IMR-90 (cell line): ENCODE measurements around the gene SIDT1. TPM values are rescaled to one million over a fixed set of nuclear protein-coding genes. Genes with fewer than 3 reads are reported as not detected.

Experiments
- ATAC-seq: fragments of 200-7000 bp; cut with Tn5 transposase; 2 replicates; pipeline ENCODE4 v1.9.1; 2020; ENCODE audit warnings: low read depth, mild to moderate bottlenecking, moderate library complexity
- BruUV-seq: library from RNA; stranded (reverse); fragments of 400-500 nt; replicated peaks from 2 replicates; lab custom pipeline; 2021; lab: Mats Ljungman, UMichigan
- CTCF ChIA-PET: fragments of 300-600 bp; formaldehyde crosslinking; extraction: SDS; loops from one replicate; lab custom pipeline; 2021; ENCODE audit warnings: antibody characterized with exemption; lab: Yijun Ruan, JAX
- POLR2A ChIA-PET: fragments of 300-600 bp; sonication (Branson Sonifier 250); formaldehyde crosslinking; loops from one replicate; lab custom pipeline; 2022; ENCODE audit warnings: antibody characterized with exemption; ENCODE audit not compliant: unreplicated experiment; lab: Charles Lee
- DNase-seq: peaks from one replicate; pipeline ENCODE4 v3.0.0; 2013
- H2AFZ ChIP-seq: replicated peaks from 2 replicates; pipeline ENCODE3; 2013; ENCODE audit warnings: low read length, mild to moderate bottlenecking; ENCODE audit not compliant: poor library complexity
- H2AK5ac ChIP-seq: 2 replicates; pipeline ENCODE4 v1.6.1; 2013; ENCODE audit warnings: low read depth, low read length, inconsistent platforms
- H2AK9ac ChIP-seq: replicated peaks from 2 replicates; pipeline ENCODE3; 2013; ENCODE audit warnings: mild to moderate bottlenecking, low read depth, low read length, moderate library complexity; ENCODE audit not compliant: poor library complexity
- H2BK120ac ChIP-seq: 2 replicates; pipeline ENCODE4 v1.6.1; 2013; ENCODE audit warnings: low read depth, low read length, inconsistent platforms
- H2BK15ac ChIP-seq: 3 replicates; pipeline ENCODE4 v1.6.1; 2013; ENCODE audit warnings: low read depth, low read length, inconsistent platforms
- H2BK20ac ChIP-seq: 2 replicates; pipeline ENCODE4 v1.6.1; 2013; ENCODE audit warnings: low read depth, mild to moderate bottlenecking, inconsistent platforms, low read length, moderate library complexity
- H2BK5ac ChIP-seq: 2 replicates; pipeline ENCODE4 v1.6.1; 2013; ENCODE audit warnings: mild to moderate bottlenecking, low read depth, low read length, inconsistent platforms; ENCODE audit not compliant: poor library complexity, severe bottlenecking
- H3K14ac ChIP-seq: replicated peaks from 2 replicates; pipeline ENCODE4 v1.6.1; 2013; ENCODE audit warnings: low read depth, low read length, inconsistent platforms
- H3K18ac ChIP-seq: 2 replicates; pipeline ENCODE4 v1.6.1; 2013; ENCODE audit warnings: low read depth, low read length, control low read depth
- H3K23ac ChIP-seq: 2 replicates; pipeline ENCODE4 v1.6.1; 2013; ENCODE audit warnings: low read depth, low read length, inconsistent platforms
- H3K27ac ChIP-seq: 2 replicates; pipeline ENCODE4 v1.5.1; 2013; ENCODE audit warnings: mild to moderate bottlenecking, control low read depth, low read length; ENCODE audit not compliant: insufficient read depth
- H3K27me3 ChIP-seq: 2 replicates; pipeline ENCODE4 v1.6.1; 2013; ENCODE audit warnings: low read length; ENCODE audit not compliant: control insufficient read depth, insufficient read depth
- H3K36me3 ChIP-seq: 2 replicates; pipeline ENCODE4 v1.6.1; 2013; ENCODE audit warnings: low read length, mixed read lengths; ENCODE audit not compliant: control insufficient read depth, insufficient read depth
- H3K4ac ChIP-seq: 2 replicates; pipeline ENCODE4 v1.6.1; 2013; ENCODE audit warnings: low read depth, low read length, inconsistent platforms
- H3K4me1 ChIP-seq: 2 replicates; pipeline ENCODE4 v1.6.1; 2013; ENCODE audit warnings: low read length, mixed read lengths; ENCODE audit not compliant: control insufficient read depth, insufficient read depth
- H3K4me2 ChIP-seq: 2 replicates; pipeline ENCODE4 v1.6.1; 2013; ENCODE audit warnings: low read depth, mild to moderate bottlenecking, control low read depth, low read length, moderate library complexity
- H3K4me3 ChIP-seq: 2 replicates; pipeline ENCODE4 v1.5.1; 2013; ENCODE audit warnings: low read depth, mild to moderate bottlenecking, control low read depth, low read length, moderate library complexity; ENCODE audit not compliant: insufficient read depth
- H3K56ac ChIP-seq: 2 replicates; pipeline ENCODE4 v1.6.1; 2013; ENCODE audit warnings: low read length, inconsistent platforms; ENCODE audit not compliant: insufficient read depth; ENCODE audit errors: extremely low read depth
- H3K79me1 ChIP-seq, 2 experiments: 2 replicates each; pipeline ENCODE4 v1.6.1; 2013; ENCODE audit warnings: low read length in 2 of 2, inconsistent platforms in 1 of 2, low read depth in 1 of 2
- H3K9ac ChIP-seq: 2 replicates; pipeline ENCODE4 v1.6.1; 2013; ENCODE audit warnings: low read depth, low read length, control low read depth
- H3K9me1 ChIP-seq: 2 replicates; pipeline ENCODE4 v1.6.1; 2013; ENCODE audit warnings: low read length, inconsistent platforms; ENCODE audit not compliant: insufficient read depth
- H3K9me3 ChIP-seq: 2 replicates; pipeline ENCODE4 v1.6.1; 2013; ENCODE audit warnings: low read length; ENCODE audit not compliant: control insufficient read depth, insufficient read depth
- H4K20me1 ChIP-seq: 2 replicates; pipeline ENCODE4 v1.6.1; 2013; ENCODE audit warnings: low read length, inconsistent platforms; ENCODE audit not compliant: insufficient read depth
- H4K5ac ChIP-seq: 2 replicates; pipeline ENCODE4 v1.6.1; 2013; ENCODE audit warnings: mild to moderate bottlenecking, low read depth, low read length, control low read depth
- H4K8ac ChIP-seq, 2 experiments: 2 replicates each; pipeline ENCODE4 v1.6.1; 2013; ENCODE audit warnings: low read depth in 2 of 2, low read length in 2 of 2, control low read depth in 1 of 2, inconsistent platforms in 1 of 2
- H4K91ac ChIP-seq: 2 replicates; pipeline ENCODE4 v1.6.1; 2013; ENCODE audit warnings: low read depth, low read length, inconsistent platforms; ENCODE audit not compliant: insufficient read depth
- CEBPB ChIP-seq: IDR thresholded peaks from 2 replicates; pipeline ENCODE4 v1.6.1; 2012; ENCODE audit warnings: low read depth, low read length, improper control_type of control experiment
- CTCF ChIP-seq: conservative IDR thresholded peaks from 2 replicates; pipeline ENCODE4 v1.5.1; 2012; ENCODE audit warnings: mild to moderate bottlenecking, low read depth, low read length, improper control_type of control experiment
- USF2 ChIP-seq: fragments of 150-350 bp; IDR thresholded peaks from 2 replicates; pipeline ENCODE4 v1.6.1; 2017; ENCODE audit warnings: mild to moderate bottlenecking, antibody characterized with exemption, low read length, low read depth
- WGBS, 2 experiments: methylation state at CpG; one replicate each; pipeline versions ENCODE4 v1.1.5 to v1.1.7; 2013; ENCODE audit warnings: missing lambda C conversion rate in 2 of 2; ENCODE audit not compliant: insufficient read length in 1 of 2; ENCODE audit errors: extremely low coverage in 2 of 2; 5-methylcytosine and 5-hydroxymethylcytosine counted together
- dilution Hi-C: fragments of 300-500 bp; cut with HindIII; formaldehyde crosslinking; loops from one replicate; pipeline ENCODE4 v1.14.3; 2018; ENCODE audit warnings: low sequenced_read_pairs; ENCODE audit not compliant: unreplicated experiment
- in situ Hi-C: fragments of 300-500 bp; cut with MboI; formaldehyde crosslinking; loops from 3 replicates; pipeline ENCODE4 v1.14.3; 2019; ENCODE audit warnings: low sequenced_read_pairs, inconsistent platforms, mixed read lengths
- intact Hi-C: fragments of 100-400 bp; cut with micrococcal nuclease; formaldehyde crosslinking; loops from 2 replicates; pipeline ENCODE4 v1.10.0; 2022
- polyA plus RNA-seq, 3 experiments: library from polyadenylated mRNA; depleted of rRNA; stranded (reverse); fragments of >200 nt; gene quantifications; 2 replicates each; pipeline ENCODE4 v1.2.3, GENCODE V29; 2012; ENCODE audit warnings: low replicate concordance in 1 of 3
- total RNA-seq: library from RNA; depleted of rRNA; stranded (reverse); fragments of >200 nt; gene quantifications from 2 replicates; pipeline ENCODE4 v1.2.3, GENCODE V29; 2012

SIDT1 gene
- total and polyA plus RNA-seq, 2 of the 4 experiments (the other 2 are of a cell fraction) = not detected

- Histone ChIP-seq H2AFZ (no peak overlapping the region), H3K14ac (peak overlapping the region; percentile 86), H4K8ac (peak overlapping the region in 1 of 2 experiments; percentile 68; a peak in 1 of 4 replicates), H3K18ac (peak overlapping the region; percentile 81), H4K5ac (peak overlapping the region; percentile 63; the same call in 1 of the 2 replicates), H4K20me1 (no peaks in the 10 kb centered on the region), H3K4me1 (peaks cover 7% of the 10 kb centered on the region), H4K91ac (no peak overlapping the region), H2BK120ac (peak overlapping the region; percentile 71; the same call in 1 of the 2 replicates), H2AK9ac (no peak overlapping the region), H3K4me3 (no peak overlapping the region), H3K79me1 (no peaks in the 10 kb centered on the region; a peak in 1 of 4 replicates), H3K56ac (no peak overlapping the region), H2BK5ac (peak overlapping the region; percentile 72), H3K27me3 (no peaks in the 10 kb centered on the region), H3K36me3 (peaks cover 27% of the 10 kb centered on the region), H3K9ac (no peak overlapping the region), H2BK15ac (peak overlapping the region; percentile 66; the same call in 1 of the 3 replicates), H2AK5ac (peak overlapping the region; percentile 79; the same call in 1 of the 2 replicates), H3K9me3 (no peaks in the 10 kb centered on the region), H2BK20ac (peak overlapping the region; percentile 70; the same call in 1 of the 2 replicates), H3K4ac (peak overlapping the region; percentile 79; the same call in 1 of the 2 replicates), H3K23ac (peak overlapping the region; percentile 53; the same call in 1 of the 2 replicates), H3K27ac (peak overlapping the region; percentile 68), H3K4me2 (peak overlapping the region; percentile 32; the same call in 1 of the 2 replicates), H3K9me1 (peaks cover 11% of the 10 kb centered on the region)
- in situ Hi-C loops = no loop called here
- no TSS peak for BruUV-seq
- no CpG with 5 or more reads among the region's 4 CpGs for WGBS, 2 experiments
- ATAC-seq (peak; percentile 90), DNase-seq (peak; percentile 87)
- TF ChIP-seq CTCF (no peak), CEBPB (peak; percentile 23; the same call in 1 of the 2 replicates), USF2 (no peak)
- intact Hi-C loops = no loop called here
- ChIA-PET POLR2A (no interaction called here), CTCF (no interaction called here)
- dilution Hi-C loops = no loop called here
Observed at GRCh38 chr3:113660896-113661295, 128.5 kb downstream of the SIDT1 start.
